Colon (tissue), 2 donors: Measurements from ENCODE around the gene CTNNA2.

Experiments
- FAIRE-seq: peaks from 2 replicates; lab custom pipeline; 2012; peaks lifted over from hg19 to GRCh38; lab: Jason Lieb, UNC
- donor health status: control.
- donor health status: control.

CTNNA2 gene

GRCh38 chr2:79789811-79790210, 277.0 kb downstream of the CTNNA2 start:
- FAIRE-seq, result no peak

GRCh38 chr2:79792090-79792489, 279.2 kb downstream of the CTNNA2 start:
- no peak for FAIRE-seq

GRCh38 chr2:79793006-79793405, 280.2 kb downstream of the CTNNA2 start:
- no peak for FAIRE-seq

- FAIRE-seq, result no peak
Measured at GRCh38 chr2:79796641-79797040, 283.8 kb downstream of the CTNNA2 start.

- FAIRE-seq, result no peak
Measured at GRCh38 chr2:79798776-79799175, 285.9 kb downstream of the CTNNA2 start.

- FAIRE-seq, result no peak
Measured at GRCh38 chr2:79799729-79800128, 286.9 kb downstream of the CTNNA2 start.

- no peak for FAIRE-seq
Measured at GRCh38 chr2:79801082-79801481, 288.2 kb downstream of the CTNNA2 start.

GRCh38 chr2:79817288-79817687, 304.4 kb downstream of the CTNNA2 start:
- FAIRE-seq, result no peak

- no peak for FAIRE-seq
Measured at GRCh38 chr2:79820281-79820680, 307.4 kb downstream of the CTNNA2 start.

- FAIRE-seq, result no peak
Measured at GRCh38 chr2:79822136-79822535, 309.3 kb downstream of the CTNNA2 start.

- FAIRE-seq, result no peak
Measured at GRCh38 chr2:79824086-79824786, 311.4 kb downstream of the CTNNA2 start.

- no peak for FAIRE-seq
Measured at GRCh38 chr2:79827881-79828280, 315.0 kb downstream of the CTNNA2 start.

- FAIRE-seq, result no peak
Measured at GRCh38 chr2:79830501-79830900, 317.6 kb downstream of the CTNNA2 start.

GRCh38 chr2:79831961-79832360, 319.1 kb downstream of the CTNNA2 start:
- no peak for FAIRE-seq

- FAIRE-seq, result no peak
Measured at GRCh38 chr2:79832511-79833234, 319.8 kb downstream of the CTNNA2 start.

- FAIRE-seq, result no peak
Measured at GRCh38 chr2:79833235-79833878, 320.5 kb downstream of the CTNNA2 start.

- no peak for FAIRE-seq
Measured at GRCh38 chr2:79835911-79836310, 323.1 kb downstream of the CTNNA2 start.

- no peak for FAIRE-seq
Measured at GRCh38 chr2:79844011-79844410, 331.2 kb downstream of the CTNNA2 start.

- no peak for FAIRE-seq
Measured at GRCh38 chr2:79846878-79847277, 334.0 kb downstream of the CTNNA2 start.

- FAIRE-seq, result no peak
Measured at GRCh38 chr2:79849241-79849640, 336.4 kb downstream of the CTNNA2 start.

GRCh38 chr2:79849949-79850348, 337.1 kb downstream of the CTNNA2 start:
- no peak for FAIRE-seq

- FAIRE-seq, result no peak
Measured at GRCh38 chr2:79850912-79851311, 338.1 kb downstream of the CTNNA2 start.

GRCh38 chr2:79855264-79856006, 342.6 kb downstream of the CTNNA2 start:
- FAIRE-seq, result no peak
